ENCODE measurements around the gene VANGL2.
A peak's percentile ranks its signal among the peaks of the same experiment; 100 is the strongest.

The VANGL2 gene

DNA sequence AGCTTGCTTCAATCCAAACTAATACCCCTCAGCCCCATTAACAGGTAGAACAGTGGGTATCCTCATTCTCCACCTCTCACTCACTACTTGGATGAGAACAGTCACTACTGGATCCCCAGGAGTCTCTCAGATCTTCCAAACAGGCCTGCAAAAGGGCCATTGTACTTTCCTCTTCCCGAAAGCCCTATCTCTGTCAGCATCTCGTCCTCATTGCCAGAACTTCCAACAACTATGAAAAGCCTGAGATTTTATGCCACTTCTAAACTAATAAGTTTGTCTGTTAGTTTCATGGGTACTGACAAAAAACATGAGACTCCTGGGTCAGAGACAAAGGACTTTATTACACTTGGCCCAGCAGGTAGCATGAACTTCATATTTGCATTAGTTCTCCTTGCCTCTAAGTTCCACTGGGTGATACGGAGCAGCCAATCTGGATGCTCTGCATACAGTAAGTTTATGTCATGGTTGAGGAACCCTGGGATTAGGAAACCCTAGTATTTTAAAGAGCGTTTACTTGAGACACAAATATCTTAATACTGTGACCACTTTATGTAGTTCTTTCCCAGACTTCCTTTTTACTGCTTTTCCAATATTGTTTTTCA, 38.1 kb downstream of the VANGL2 start:
- DNase-seq, result no peak
- Histone ChIP-seq H3K36me3 (ENCODE audit: control insufficient read depth, insufficient read depth, low read length) (no peaks in the 10 kb centered on the region), H3K4me3 (ENCODE audit: insufficient read depth, low read depth, low read length, poor library complexity, severe bottlenecking) (peak overlapping the region; percentile 47), H3K27me3 (replicated peaks; ENCODE audit: control insufficient read depth, insufficient read depth, low read length, poor library complexity, severe bottlenecking) (no peaks in the 10 kb centered on the region), H3K4me1 (ENCODE audit: control insufficient read depth, insufficient read depth, low read length, poor library complexity, severe bottlenecking) (peaks cover 11% of the 10 kb centered on the region), H3K27ac (ENCODE audit: insufficient read depth, low read length, poor library complexity, severe bottlenecking) (peak overlapping the region; percentile 74), H3K9me3 (ENCODE audit: control insufficient read depth, low read length) (no peaks in the 10 kb centered on the region)

DNA sequence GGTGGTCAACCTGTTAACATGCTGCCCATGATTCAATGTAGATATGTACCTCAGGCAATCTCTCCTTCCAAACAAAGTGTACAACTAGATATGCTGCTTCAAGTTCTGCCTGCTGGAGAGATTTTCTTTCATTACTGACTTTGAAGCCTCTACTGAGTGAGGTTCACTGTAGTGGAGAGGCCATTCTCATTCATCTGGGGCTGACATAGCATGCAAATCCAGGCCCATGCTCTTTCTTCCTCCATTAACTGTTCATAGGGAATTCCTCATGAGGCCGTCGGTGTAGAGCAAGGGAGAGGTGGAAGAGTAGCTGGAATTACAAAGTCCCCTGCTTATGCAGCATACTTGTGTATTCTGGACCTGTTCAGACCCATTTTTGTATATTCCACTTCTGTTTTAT, 38.6 kb downstream of the VANGL2 start:
- no peaks in the 10 kb centered on the region for H3K36me3 ChIP-seq (ENCODE audit: control insufficient read depth, insufficient read depth, low read length)
- DNase-seq, result no peak
- peak overlapping the region; percentile 74 for H3K27ac ChIP-seq (ENCODE audit: insufficient read depth, low read length, poor library complexity, severe bottlenecking)

DNA sequence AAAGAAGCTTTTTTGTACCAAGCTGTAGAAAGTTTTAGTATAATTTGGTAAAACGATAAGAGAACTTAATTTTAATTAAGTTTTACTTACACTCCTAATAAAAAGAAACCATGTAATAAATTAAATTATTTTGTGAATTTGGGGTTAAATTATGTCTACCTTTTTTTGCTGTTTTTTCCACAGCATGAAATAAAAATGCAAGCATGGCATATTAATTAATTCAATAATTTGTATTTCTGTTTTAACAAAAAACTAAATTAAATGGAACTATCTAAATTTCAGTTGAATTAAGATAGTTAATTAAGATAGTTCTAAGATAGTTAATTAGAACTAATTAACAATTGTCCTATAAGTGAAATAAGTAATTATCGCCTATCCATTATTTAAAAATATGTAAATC, 39.4 kb downstream of the VANGL2 start:
- Histone ChIP-seq H3K4me3 (ENCODE audit: insufficient read depth, low read depth, low read length, poor library complexity, severe bottlenecking) (no peak overlapping the region), H3K27ac (ENCODE audit: insufficient read depth, low read length, poor library complexity, severe bottlenecking) (no peak overlapping the region), H3K4me1 (ENCODE audit: control insufficient read depth, insufficient read depth, low read length, poor library complexity, severe bottlenecking) (peaks cover 11% of the 10 kb centered on the region), H3K36me3 (ENCODE audit: control insufficient read depth, insufficient read depth, low read length) (no peaks in the 10 kb centered on the region), H3K27me3 (replicated peaks; ENCODE audit: control insufficient read depth, insufficient read depth, low read length, poor library complexity, severe bottlenecking) (no peaks in the 10 kb centered on the region), H3K9me3 (ENCODE audit: control insufficient read depth, low read length) (no peaks in the 10 kb centered on the region)
- no peak for DNase-seq

More for the DNA sequence above, 38.6 kb downstream of the VANGL2 start:
- H3K27me3 ChIP-seq (replicated peaks; ENCODE audit: control insufficient read depth, insufficient read depth, low read length, poor library complexity, severe bottlenecking), result no peaks in the 10 kb centered on the region
- peaks cover 11% of the 10 kb centered on the region for H3K4me1 ChIP-seq (ENCODE audit: control insufficient read depth, insufficient read depth, low read length, poor library complexity, severe bottlenecking)
- H3K4me3 ChIP-seq (ENCODE audit: insufficient read depth, low read depth, low read length, poor library complexity, severe bottlenecking), result peak overlapping the region; percentile 47
- H3K9me3 ChIP-seq (ENCODE audit: control insufficient read depth, low read length), result no peaks in the 10 kb centered on the region

DNA sequence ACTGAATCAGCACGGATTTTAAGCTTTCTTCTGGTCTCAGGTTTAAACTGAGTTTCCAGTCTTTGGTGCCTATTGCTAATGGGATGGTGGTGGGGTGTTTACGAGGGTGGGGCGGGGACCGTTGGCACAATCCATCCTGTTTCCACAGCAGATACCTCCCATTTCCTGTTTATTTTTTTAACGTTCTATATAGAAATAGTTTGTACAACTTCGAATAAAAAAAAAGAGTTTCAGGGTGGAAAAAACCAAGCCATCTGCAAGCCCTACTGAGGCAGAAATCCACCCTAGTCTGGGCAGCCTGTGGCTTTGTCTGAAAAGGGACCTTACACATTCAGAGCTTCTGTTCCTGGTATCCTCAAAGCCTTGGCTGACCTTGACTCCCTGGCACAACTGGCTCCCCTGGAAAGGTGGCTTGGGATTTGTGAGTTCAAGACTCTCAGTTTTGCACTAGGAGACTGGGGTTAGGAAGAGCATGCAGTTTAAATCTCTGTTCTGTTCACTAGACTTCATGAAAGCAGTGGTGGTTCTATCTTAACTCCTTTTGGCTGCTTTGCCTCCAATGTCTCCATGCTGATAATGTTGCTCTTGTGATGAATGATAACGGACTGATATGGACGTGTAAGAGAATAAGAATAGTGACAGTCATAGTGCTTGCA, 46.7 kb downstream of the VANGL2 start:
- Histone ChIP-seq H3K36me3 (ENCODE audit: control insufficient read depth, insufficient read depth, low read length) (no peaks in the 10 kb centered on the region), H3K9me3 (ENCODE audit: control insufficient read depth, low read length) (no peaks in the 10 kb centered on the region), H3K4me3 (ENCODE audit: insufficient read depth, low read depth, low read length, poor library complexity, severe bottlenecking) (no peak overlapping the region), H3K27ac (ENCODE audit: insufficient read depth, low read length, poor library complexity, severe bottlenecking) (no peak overlapping the region), H3K27me3 (replicated peaks; ENCODE audit: control insufficient read depth, insufficient read depth, low read length, poor library complexity, severe bottlenecking) (no peaks in the 10 kb centered on the region), H3K4me1 (ENCODE audit: control insufficient read depth, insufficient read depth, low read length, poor library complexity, severe bottlenecking) (peaks cover 18% of the 10 kb centered on the region)
- no peak for DNase-seq

DNA sequence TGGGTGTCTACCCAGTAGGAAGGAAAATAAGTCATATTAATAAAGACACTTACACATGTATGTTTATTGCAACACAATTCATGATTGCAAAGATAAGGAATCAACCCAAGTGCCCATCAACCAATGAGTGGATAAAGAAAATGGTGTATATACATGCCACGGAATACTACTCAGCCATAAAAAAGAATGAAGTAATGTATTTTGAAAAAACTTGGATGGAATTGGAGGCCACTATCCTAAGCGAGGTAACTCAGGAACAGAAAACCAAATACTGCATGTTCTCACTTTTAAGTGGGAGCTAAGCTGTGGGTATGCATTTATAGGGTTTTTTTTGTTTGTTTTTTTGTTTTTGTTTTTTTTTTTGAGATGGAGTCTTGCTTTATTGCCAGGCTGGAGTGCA, 49.1 kb downstream of the VANGL2 start:
- H3K4me1 ChIP-seq (ENCODE audit: control insufficient read depth, insufficient read depth, low read length, poor library complexity, severe bottlenecking), result peaks cover 18% of the 10 kb centered on the region
- H3K9me3 ChIP-seq (ENCODE audit: control insufficient read depth, low read length), result no peaks in the 10 kb centered on the region
- no peak overlapping the region for H3K27ac ChIP-seq (ENCODE audit: insufficient read depth, low read length, poor library complexity, severe bottlenecking)

DNA sequence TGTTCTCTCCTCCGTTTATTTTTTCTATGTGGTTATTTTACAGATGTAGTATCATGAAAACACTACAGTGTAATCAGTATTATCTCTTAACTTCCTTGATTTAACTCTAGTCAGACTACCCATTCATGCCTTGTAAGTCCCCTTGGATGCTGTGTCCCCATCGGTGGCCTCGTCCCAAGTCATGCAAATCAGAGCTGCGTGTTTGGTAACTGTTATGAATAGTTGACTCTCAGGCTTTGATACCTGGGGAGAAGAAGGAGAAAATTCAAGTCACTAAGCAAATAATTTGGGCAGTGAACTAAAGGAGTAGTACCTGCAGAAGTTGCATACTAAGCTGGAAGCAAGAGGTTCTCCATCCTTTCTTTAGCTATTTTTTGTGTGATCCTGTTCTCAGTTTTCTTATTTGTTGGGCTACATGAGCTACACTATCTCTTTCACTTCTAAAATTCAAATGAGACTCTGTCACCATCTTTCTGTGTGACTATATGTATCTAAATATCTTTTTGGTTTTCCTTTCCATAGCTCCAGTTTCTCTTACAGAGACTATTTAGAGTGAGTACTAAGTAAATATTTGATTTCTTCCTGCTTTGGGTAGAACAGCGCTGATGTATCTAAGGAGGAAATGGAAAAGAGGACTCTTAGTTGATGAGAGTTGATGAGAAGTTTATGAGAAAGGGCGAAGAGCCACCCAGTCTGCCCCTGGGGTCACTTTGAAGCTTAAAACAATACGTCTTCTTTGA, 50.9 kb downstream of the VANGL2 start:
- DNase-seq, result no peak
- H3K27ac ChIP-seq (ENCODE audit: insufficient read depth, low read length, poor library complexity, severe bottlenecking), result peak overlapping the region; percentile 39

More for the DNA sequence above, 49.1 kb downstream of the VANGL2 start:
- no peaks in the 10 kb centered on the region for H3K27me3 ChIP-seq (replicated peaks; ENCODE audit: control insufficient read depth, insufficient read depth, low read length, poor library complexity, severe bottlenecking)
- DNase-seq, result no peak
- no peak overlapping the region for H3K4me3 ChIP-seq (ENCODE audit: insufficient read depth, low read depth, low read length, poor library complexity, severe bottlenecking)
- no peaks in the 10 kb centered on the region for H3K36me3 ChIP-seq (ENCODE audit: control insufficient read depth, insufficient read depth, low read length)

DNA sequence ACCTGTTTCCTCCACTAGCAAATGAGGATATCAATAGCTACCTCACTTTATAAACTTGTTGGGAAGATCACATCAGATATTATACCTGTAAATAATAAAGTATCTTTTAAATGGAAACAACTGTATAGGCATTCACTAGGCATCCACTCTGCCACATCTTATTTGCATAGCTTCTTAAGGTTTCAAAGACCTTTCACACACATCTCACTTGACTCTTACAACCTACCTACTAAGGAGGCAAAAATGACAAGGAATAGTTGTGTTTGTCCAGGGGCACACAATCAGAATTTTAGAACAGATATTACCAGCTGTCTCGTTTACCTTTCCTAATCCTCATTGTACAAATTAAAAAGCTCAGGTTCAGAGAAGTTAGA, 51.5 kb downstream of the VANGL2 start:
- Histone ChIP-seq H3K27me3 (replicated peaks; ENCODE audit: control insufficient read depth, insufficient read depth, low read length, poor library complexity, severe bottlenecking) (no peaks in the 10 kb centered on the region), H3K36me3 (ENCODE audit: control insufficient read depth, insufficient read depth, low read length) (no peaks in the 10 kb centered on the region), H3K4me3 (ENCODE audit: insufficient read depth, low read depth, low read length, poor library complexity, severe bottlenecking) (peak overlapping the region; percentile 17), H3K27ac (ENCODE audit: insufficient read depth, low read length, poor library complexity, severe bottlenecking) (no peak overlapping the region), H3K4me1 (ENCODE audit: control insufficient read depth, insufficient read depth, low read length, poor library complexity, severe bottlenecking) (peaks cover 15% of the 10 kb centered on the region), H3K9me3 (ENCODE audit: control insufficient read depth, low read length) (no peaks in the 10 kb centered on the region)
- no peak for DNase-seq

More for the DNA sequence above, 50.9 kb downstream of the VANGL2 start:
- no peaks in the 10 kb centered on the region for H3K27me3 ChIP-seq (replicated peaks; ENCODE audit: control insufficient read depth, insufficient read depth, low read length, poor library complexity, severe bottlenecking)
- H3K9me3 ChIP-seq (ENCODE audit: control insufficient read depth, low read length), result no peaks in the 10 kb centered on the region
- no peaks in the 10 kb centered on the region for H3K36me3 ChIP-seq (ENCODE audit: control insufficient read depth, insufficient read depth, low read length)
- H3K4me3 ChIP-seq (ENCODE audit: insufficient read depth, low read depth, low read length, poor library complexity, severe bottlenecking), result peak overlapping the region; percentile 17
- H3K4me1 ChIP-seq (ENCODE audit: control insufficient read depth, insufficient read depth, low read length, poor library complexity, severe bottlenecking), result peaks cover 21% of the 10 kb centered on the region

DNA sequence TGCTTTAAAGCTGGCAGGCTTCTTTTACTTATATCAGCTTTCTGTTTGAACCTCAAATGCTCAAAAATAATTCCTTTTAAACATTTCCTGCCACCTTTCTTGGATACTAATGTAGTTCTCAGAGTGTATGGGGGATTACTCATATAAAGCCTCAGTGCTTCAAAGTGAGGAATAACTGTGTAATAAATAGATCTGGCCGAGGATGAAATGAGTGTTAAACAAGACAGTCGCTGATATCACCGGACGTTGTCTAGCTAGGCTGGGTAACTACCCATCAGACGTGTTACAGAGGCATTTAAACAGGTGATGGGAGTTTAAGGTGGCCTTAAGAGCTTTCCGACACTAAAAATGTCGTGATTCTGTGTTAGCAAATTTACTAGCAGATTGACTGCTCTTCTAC, 53.1 kb downstream of the VANGL2 start:
- no peaks in the 10 kb centered on the region for H3K36me3 ChIP-seq (ENCODE audit: control insufficient read depth, insufficient read depth, low read length)
- no peak overlapping the region for H3K4me3 ChIP-seq (ENCODE audit: insufficient read depth, low read depth, low read length, poor library complexity, severe bottlenecking)
- no peaks in the 10 kb centered on the region for H3K9me3 ChIP-seq (ENCODE audit: control insufficient read depth, low read length)
- H3K4me1 ChIP-seq (ENCODE audit: control insufficient read depth, insufficient read depth, low read length, poor library complexity, severe bottlenecking), result peaks cover 7% of the 10 kb centered on the region
- no peaks in the 10 kb centered on the region for H3K27me3 ChIP-seq (replicated peaks; ENCODE audit: control insufficient read depth, insufficient read depth, low read length, poor library complexity, severe bottlenecking)
- DNase-seq, result no peak
- H3K27ac ChIP-seq (ENCODE audit: insufficient read depth, low read length, poor library complexity, severe bottlenecking), result no peak overlapping the region

DNA sequence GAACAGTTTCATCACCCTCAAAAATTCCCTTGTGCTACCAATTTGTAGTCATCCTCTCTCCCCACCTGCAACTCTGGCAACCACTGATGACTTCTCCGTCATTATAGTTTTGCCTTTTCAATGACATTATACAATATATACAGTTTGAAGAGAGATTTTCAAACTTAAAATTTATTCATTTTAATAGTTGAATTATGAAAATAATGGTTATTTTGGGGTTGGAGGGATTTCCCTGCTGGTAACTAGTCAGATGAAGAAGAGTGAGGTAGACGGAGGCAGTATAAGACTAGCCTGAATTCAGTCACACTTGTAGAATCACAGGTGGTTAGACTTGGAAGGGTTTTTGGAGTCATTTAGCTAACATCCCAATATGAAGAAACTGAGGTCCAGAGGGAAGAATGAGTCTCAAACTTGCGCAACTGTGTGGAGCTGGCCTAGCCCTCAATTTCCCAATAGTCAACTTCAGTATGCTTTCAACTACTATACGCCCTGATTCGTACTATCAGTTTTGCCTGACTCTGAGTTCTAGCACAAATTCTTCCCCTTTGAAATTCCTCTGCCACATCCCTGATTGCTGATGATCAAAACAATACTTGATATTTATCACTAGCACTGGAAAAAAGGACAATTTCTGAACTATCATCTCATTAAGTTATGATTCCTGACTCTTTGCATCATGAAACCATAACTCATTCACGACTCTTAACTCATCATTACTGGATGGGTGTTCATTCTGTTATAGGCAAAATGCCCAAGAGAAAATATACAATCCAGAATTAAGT, 54.2 kb downstream of the VANGL2 start:
- Histone ChIP-seq H3K9me3 (ENCODE audit: control insufficient read depth, low read length) (no peaks in the 10 kb centered on the region), H3K4me1 (ENCODE audit: control insufficient read depth, insufficient read depth, low read length, poor library complexity, severe bottlenecking) (peaks cover 7% of the 10 kb centered on the region), H3K36me3 (ENCODE audit: control insufficient read depth, insufficient read depth, low read length) (no peaks in the 10 kb centered on the region), H3K27me3 (replicated peaks; ENCODE audit: control insufficient read depth, insufficient read depth, low read length, poor library complexity, severe bottlenecking) (no peaks in the 10 kb centered on the region), H3K4me3 (ENCODE audit: insufficient read depth, low read depth, low read length, poor library complexity, severe bottlenecking) (no peak overlapping the region), H3K27ac (ENCODE audit: insufficient read depth, low read length, poor library complexity, severe bottlenecking) (peak overlapping the region; percentile 3)
- no peak for DNase-seq

All from effector memory CD4-positive, alpha-beta T cell (primary cell).